GM12873 (cell line): Measurements from ENCODE around the gene C14orf93.
A peak's percentile ranks its signal among the peaks of the same experiment; 100 is the strongest.

ENCODE experiments used
- TF ChIP-seq, protein P1 (sequence below): IDR thresholded peaks from 2 replicates; pipeline ENCODE4 v1.5.1; 2012; ENCODE audit warnings: low read depth, mild to moderate bottlenecking, moderate library complexity, low read length, control low read depth; ENCODE audit not compliant: insufficient read depth; ENCODE audit errors: missing control alignments

Gene C14orf93

DNA sequence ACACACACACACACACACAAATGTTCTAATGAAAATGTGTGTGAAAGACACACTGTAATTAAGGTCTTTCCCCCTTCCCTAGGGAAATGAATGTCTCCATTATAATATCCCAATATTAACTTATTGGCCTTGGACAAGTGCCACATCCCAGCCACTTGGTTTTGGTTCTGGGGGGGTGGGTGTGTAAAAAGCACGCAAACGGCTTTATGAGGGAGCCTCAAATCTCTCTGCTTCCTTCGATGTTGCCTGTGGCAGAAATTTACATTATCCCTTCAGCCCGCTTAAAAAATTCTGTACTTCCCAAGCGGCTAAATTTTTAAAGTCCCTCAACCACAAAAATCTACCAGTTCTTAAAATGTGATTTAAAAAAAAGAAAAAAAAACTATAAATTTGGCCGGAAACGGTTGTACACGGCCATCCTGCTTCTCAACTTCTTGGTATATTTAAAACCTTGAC lies 432 bp downstream of the C14orf93 start:
- TF ChIP-seq, protein P1, sequence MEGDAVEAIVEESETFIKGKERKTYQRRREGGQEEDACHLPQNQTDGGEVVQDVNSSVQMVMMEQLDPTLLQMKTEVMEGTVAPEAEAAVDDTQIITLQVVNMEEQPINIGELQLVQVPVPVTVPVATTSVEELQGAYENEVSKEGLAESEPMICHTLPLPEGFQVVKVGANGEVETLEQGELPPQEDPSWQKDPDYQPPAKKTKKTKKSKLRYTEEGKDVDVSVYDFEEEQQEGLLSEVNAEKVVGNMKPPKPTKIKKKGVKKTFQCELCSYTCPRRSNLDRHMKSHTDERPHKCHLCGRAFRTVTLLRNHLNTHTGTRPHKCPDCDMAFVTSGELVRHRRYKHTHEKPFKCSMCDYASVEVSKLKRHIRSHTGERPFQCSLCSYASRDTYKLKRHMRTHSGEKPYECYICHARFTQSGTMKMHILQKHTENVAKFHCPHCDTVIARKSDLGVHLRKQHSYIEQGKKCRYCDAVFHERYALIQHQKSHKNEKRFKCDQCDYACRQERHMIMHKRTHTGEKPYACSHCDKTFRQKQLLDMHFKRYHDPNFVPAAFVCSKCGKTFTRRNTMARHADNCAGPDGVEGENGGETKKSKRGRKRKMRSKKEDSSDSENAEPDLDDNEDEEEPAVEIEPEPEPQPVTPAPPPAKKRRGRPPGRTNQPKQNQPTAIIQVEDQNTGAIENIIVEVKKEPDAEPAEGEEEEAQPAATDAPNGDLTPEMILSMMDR = no peak

DNA sequence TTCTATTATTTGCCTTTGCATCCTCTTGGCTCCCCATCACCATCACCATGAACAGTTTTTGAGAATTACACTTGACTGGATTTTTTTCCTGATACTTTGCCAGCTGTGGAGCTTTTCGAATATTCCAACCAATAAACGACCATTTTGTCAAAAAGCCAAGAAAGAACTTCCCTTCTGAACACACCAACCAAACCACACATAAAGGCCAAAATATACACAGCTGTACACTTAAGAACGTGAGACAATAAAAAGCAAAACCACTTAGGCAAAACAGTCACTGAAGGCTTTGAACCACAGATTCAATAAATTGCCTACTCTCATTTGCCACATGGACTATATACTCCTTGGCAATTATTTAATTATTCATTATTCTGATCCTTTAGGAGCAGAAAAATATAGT lies 1.1 kb downstream of the C14orf93 start:
- TF ChIP-seq, protein P1 = no peak

DNA sequence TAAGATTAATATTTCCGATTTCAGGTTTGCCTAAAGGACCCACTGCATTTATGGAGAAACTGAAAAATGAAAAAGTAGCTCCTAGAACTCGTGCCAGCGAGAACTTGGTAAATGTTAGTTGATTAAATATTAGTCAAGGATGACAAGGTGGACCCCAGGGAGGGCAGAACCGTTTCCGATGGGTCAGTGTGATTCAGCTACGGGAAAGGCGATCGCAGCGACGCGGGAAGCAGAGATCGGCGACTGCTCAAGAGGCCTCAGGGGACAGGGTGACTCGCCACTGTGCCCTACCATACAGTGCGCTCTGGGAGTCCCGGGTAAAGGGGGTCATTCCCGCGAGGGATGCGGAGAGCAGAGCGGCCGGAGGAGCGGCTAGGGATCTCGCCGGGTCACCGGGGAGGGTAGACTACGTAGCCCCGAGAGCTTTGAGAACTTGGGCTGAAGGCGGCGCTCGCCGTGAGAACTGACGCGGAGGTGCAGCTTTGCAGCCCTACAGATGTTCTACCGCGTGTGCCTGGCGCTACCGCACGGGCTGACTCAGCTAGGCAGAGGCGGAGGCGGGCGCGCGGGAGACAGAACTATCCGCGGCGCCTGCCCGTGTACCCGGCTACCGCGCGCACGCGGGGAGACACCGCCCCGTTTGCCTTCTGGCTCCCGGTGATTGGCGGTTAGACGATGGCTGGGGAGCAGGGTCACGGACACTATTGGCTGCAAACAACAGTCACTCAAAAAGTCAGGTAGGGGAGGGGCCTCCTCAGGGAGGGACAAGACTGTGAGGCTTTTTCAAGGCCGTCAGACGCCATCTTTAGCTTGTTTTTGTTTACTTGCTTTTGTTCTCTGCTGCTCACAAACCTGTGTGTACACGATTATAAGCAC lies 3.2 kb downstream of the C14orf93 start:
- TF ChIP-seq, protein P1 = peak; percentile 47

GRCh38 chr14:23006188-23006534 lies 3.8 kb downstream of the C14orf93 start:
- TF ChIP-seq, protein P1 = no peak

- TF ChIP-seq, protein P1 = no peak
Measured at GRCh38 chr14:23005451-23006187, 4.3 kb downstream of the C14orf93 start.

- TF ChIP-seq, protein P1 = no peak
Measured at GRCh38 chr14:23002592-23002991, 7.4 kb downstream of the C14orf93 start.

DNA sequence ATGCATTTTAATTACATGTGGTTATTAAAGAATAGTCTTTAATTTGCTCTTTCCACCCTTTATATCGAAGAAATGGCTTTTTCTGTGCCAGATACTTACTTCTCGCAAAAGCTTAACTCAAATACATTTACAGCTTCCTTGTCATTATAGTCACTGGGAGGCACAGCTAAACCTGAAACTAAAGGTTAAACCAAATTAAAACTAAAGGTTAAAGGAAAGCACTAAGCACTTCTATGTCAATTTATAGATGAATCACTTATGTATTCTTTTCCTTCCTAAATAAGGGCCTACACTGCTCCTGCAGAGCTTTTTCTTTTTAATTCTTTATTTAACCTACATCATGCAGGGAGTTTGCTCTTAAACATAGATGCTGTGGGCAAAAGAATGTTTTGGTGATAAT lies 9.1 kb downstream of the C14orf93 start:
- TF ChIP-seq, protein P1 = no peak
